Measurements from ENCODE around the gene MAT1A.

Gene MAT1A

GRCh38 chr10:80271416-80271815, 18.0 kb downstream of the MAT1A start:
- TF ChIP-seq, protein P1, sequence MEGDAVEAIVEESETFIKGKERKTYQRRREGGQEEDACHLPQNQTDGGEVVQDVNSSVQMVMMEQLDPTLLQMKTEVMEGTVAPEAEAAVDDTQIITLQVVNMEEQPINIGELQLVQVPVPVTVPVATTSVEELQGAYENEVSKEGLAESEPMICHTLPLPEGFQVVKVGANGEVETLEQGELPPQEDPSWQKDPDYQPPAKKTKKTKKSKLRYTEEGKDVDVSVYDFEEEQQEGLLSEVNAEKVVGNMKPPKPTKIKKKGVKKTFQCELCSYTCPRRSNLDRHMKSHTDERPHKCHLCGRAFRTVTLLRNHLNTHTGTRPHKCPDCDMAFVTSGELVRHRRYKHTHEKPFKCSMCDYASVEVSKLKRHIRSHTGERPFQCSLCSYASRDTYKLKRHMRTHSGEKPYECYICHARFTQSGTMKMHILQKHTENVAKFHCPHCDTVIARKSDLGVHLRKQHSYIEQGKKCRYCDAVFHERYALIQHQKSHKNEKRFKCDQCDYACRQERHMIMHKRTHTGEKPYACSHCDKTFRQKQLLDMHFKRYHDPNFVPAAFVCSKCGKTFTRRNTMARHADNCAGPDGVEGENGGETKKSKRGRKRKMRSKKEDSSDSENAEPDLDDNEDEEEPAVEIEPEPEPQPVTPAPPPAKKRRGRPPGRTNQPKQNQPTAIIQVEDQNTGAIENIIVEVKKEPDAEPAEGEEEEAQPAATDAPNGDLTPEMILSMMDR (IDR thresholded peaks at IDR 0.05; ENCODE audit: extremely low read depth, missing control alignments) = no peak
- DNase-seq (ENCODE audit: low spot score) = no peak

DNA sequence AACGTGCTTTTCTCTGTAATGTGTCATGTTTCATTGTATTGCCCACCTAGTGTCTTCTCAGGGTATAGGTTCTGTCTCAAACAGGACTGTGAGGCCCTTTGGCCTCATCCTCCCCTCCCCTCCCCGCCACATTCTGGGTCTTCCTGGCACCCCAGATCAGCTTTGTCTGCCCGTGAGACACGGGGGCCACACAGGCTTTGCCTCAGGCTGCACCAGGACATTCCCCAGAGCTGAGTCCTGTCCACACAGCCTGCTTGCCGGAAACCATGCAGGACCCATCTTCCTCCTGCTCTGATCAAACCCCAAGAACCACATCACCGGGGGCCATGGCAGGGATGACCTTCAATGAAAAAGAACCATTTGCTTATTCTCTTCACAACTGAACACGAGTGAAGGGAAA, 18.6 kb downstream of the MAT1A start:
- TF ChIP-seq, protein P1 (IDR thresholded peaks at IDR 0.05; ENCODE audit: extremely low read depth, missing control alignments) = no peak
- no peak for DNase-seq (ENCODE audit: low spot score)

DNA sequence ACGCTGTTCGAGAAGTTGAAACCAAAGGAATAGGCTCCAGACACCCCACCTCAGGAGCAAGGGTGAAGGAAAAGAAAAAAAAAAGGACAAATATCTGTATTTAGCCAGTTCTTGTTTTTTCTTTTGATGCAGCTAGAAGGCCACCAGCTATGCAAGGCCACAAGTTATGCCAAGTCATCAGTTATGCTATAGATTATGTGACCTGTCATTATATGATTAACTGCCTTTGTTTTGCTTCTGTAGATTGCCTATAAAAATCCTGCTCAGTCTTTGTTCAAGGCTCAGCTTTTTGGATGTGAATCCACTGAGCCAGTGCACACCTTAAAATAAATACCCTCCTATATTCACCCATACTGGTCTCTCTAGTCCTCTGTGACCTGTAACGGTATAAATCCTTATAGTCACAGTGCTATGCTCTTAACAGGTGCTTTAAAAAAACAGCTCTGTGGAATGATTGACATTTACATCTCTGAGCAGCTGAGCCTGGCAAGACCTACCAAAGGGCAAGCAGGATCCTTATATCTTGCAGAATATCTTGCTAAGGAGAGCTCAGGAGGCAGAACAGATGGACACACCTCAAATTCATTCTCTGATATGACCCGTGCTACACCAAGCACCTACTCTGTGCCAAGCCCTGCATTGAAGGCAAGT, 20.4 kb downstream of the MAT1A start:
- DNase-seq (ENCODE audit: low spot score) = no peak
- TF ChIP-seq, protein P1 (IDR thresholded peaks at IDR 0.05; ENCODE audit: extremely low read depth, missing control alignments) = no peak

GRCh38 chr10:80268266-80268665, 21.2 kb downstream of the MAT1A start:
- TF ChIP-seq, protein P1 (IDR thresholded peaks at IDR 0.05; ENCODE audit: extremely low read depth, missing control alignments) = no peak
- DNase-seq (ENCODE audit: low spot score) = no peak

GRCh38 chr10:80266513-80266863, 23.0 kb downstream of the MAT1A start:
- TF ChIP-seq, protein P1 (IDR thresholded peaks at IDR 0.05; ENCODE audit: extremely low read depth, missing control alignments) = no peak

GRCh38 chr10:80265740-80266512, 23.5 kb downstream of the MAT1A start:
- TF ChIP-seq, protein P1 (IDR thresholded peaks at IDR 0.05; ENCODE audit: extremely low read depth, missing control alignments) = no peak
- DNase-seq (ENCODE audit: low spot score) = no peak

More at GRCh38 chr10:80266513-80266863, 23.0 kb downstream of the MAT1A start:
- DNase-seq (ENCODE audit: low spot score) = no peak
